NCI-H146 treated with DMSO at 0.1 percent for 48 hours (cell line): ENCODE results near the gene SIRT7.

ENCODE experiments used
- DNase-seq: peaks from one replicate; lab custom pipeline; 2025; ENCODE audit not compliant: unreplicated experiment; lab: John Stamatoyannopoulos, UW

SIRT7 gene, protein sequence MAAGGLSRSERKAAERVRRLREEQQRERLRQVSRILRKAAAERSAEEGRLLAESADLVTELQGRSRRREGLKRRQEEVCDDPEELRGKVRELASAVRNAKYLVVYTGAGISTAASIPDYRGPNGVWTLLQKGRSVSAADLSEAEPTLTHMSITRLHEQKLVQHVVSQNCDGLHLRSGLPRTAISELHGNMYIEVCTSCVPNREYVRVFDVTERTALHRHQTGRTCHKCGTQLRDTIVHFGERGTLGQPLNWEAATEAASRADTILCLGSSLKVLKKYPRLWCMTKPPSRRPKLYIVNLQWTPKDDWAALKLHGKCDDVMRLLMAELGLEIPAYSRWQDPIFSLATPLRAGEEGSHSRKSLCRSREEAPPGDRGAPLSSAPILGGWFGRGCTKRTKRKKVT

DNA sequence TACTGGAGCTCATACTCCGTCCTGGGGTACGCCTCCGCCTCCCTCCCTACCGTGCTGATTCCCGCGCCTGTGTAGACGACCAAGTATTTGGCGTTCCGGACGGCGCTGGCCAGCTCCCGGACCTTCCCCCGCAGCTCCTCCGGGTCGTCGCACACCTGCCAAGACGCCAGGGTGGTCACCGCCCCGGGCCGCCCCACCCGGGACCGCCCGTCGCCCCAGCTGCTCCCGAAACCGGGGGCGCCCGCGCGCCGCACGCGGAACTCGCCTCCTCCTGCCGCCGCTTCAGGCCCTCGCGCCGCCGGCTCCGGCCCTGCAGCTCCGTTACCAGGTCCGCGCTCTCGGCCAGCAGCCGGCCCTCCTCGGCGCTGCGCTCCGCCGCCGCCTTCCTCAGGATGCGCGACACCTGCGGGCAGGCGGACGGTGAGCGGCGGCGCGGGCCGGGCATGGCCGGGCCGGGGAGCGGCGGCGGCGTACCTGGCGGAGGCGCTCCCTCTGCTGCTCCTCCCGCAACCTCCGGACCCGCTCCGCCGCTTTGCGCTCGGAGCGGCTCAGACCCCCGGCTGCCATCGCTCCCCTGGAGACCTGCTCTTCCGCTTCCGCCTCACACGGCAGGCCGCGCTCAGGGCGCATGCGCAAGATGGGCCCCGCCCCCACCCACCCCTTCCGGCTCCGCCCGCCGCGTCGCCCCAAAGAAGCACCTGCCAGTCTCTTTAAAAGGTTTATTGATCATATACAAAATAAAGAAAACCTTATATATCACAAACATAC is at the start of gene SIRT7:
Gene SIRT7 (minus strand): TSS at position 612 of the 768 bp plus-strand sequence. CDS start 45 bp downstream, at position 567.
- peak; percentile 61 for DNase-seq

DNA sequence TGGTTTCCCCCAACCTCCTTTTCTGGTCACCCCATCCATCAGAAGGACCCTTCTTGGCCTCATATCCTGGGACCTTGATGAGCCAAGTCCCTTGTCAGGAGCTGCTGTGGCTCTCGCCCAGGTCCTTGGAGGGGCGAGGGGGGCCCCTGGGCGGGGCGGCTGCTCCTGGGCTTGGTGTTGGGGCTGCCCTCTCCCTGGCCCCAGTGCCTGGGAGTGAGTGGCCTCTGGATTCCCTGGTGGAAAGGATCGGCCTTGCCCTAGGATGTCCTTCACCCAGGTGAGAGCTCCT is 49.2 kb upstream of the SIRT7 start:
- no peak for DNase-seq

DNA sequence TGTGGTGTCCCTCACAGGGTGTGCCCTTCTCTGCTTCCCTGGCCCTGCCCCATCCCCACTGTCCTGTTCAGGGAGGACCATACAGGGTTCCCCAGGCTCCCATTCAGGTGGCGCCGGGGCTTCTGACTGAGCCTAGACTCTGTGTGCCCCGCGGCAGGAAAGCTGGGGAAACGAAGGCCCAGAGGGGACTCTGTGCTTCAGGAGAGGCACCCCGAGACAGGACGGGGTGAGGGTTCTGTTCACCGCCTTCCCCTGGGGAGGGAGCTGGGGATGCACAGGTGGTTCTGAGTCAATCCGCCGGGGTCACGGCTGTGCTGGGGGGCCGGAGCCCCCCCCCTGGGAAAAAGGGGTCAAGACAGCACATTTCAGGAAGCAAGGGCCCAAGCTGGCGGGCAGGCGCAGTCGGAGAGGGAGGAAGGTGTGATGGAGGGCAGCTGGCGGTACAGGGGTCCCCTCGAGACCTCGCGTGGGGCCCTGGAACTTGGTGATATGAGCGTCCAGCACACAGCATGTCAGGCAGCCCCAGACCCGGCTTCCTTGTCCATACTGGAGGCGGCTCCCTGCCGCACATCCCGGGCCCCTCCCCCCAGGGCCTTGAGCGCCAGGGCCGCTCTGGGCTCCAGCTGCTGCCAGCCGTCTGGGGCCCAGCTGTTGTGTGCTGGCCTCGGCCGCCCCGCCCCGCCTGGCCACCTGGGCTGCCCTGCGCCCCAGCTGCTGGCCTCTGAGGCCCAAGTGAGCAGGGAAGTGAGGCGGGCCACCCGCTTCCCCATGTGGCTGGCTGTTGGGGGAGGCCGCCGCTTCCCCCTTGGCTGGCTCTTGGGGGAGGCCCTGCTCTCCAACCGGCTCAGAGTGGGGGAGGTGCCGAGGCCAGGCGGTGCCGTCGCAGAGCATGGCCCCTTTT is 48.6 kb upstream of the SIRT7 start:
- DNase-seq = no peak

DNA sequence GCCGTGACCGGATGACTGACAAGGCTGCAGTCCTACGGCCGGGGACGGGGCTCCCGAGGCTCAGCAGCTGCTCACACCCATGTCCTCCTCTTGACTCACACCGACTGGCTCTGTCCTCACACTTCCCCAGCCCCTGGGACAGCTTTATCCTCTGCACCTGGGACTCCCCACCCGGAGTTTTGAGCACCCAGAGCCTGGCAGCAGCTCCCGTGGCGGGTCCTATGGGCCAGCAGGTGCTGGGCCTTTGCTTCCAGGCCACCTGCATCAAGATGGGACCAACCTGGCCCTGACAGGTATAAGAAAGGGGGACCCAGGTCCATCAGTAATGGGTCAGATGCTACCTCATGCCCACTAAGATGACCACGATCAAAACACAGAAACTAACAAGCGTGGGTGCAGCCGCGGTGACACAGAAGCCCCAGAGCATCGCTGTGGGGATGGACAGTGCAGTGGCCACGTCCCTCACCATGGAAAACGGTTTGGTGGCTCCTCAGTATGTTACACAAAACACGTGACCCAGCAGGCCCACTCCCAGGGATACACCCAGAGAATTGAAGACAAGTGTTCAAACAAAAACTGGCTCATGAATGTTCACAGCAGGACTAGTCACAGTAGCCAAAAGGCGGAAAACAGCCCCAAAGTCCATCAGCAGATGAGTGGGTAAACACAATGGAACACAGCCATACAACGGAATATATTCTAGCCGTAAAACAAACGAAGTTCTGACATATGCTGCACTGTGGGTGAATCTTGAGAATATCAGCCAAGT is 46.3 kb upstream of the SIRT7 start:
- DNase-seq = no peak

DNA sequence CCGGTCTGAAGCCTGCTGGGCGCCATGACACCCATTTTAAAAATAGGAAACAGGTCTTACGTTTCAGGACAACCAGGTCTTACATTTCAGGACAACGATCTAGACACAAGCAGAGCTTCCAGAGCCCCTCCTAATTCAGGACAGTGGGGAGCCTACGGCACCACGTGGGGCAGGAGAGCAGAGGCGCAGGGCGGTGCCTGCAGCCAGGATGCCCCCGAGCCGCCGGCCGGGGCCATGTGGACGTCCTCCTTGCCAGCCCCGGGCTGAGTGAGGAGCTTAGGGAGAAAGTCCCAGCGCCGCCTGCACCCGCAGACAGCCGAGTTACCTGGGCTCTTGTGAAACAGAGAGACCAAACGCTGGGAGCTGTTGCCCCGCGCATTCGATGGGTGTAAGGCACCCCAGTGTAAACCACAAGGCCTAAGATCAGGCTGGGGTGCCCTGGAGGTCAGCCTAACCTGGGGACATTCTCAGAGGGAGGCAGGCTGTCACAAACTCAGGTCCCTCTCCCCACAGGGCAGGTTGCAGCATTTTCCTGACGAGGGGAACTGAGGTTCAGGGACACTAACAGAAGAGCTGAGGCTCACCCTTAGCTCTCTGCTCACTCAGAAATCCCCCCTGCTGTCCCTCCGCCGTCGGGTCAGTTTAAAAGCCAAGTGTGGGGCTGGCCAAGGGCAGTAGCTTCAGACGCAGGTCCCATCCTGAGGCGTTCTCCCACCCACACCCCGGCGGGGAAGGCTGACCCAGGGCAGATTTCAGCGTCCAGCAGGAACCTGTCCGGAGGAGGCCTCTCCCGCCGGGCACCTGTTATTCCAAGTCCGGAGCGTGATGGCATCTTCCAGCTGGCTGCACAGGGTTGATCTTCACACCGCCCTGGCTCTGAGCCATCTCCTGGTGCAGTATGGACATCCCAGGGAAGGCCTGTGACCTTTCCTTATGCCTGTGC is 44.8 kb upstream of the SIRT7 start:
- no peak for DNase-seq

DNA sequence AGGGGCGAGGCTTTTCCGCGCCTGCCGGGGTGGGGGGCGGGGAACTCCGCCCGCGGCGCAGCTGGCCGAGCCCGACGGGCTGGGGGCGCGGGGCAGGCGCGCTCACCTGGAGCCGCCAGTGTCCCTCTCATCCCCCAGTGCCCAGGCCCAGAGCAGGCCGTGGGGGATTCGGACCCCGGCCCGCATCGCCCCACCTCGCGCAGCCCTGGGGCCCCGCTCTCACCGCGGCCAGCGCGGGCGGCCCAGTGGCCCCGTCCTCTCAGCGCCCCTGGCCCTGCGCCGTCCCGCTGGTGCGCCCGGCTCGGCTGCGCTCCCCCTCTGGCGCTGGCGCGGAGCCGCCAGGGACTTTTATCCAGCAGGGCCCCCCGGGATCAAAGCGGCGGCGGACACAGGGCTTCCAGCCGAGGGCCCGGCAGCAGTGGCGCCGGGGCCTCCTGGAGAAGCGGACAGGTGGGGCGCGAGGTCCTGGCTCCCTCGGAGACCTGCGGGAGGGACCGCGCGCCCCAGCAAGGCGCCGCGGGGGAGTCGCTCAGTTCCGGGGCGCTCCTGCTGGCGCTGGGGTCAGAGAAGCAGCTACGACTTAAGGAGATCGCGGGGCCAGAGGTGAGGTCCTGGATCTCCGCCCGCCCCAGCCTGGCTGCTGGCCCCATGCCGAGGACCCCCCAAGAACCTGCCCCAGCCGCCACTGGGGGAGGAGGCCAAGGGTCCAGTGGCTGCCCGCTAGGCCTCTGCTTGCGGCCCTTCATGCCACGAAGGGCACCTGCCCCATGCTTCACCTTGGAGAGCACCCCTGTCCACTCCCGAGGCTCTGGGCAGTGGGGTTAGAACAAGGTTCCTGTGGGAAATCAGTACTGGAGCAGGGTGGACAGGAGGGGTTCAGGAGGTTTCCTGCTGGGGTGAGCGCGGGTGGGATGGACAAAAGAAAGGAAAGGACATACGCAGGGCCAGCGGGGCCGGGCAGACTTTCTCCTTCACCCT is 43.8 kb upstream of the SIRT7 start:
- DNase-seq = no peak

DNA sequence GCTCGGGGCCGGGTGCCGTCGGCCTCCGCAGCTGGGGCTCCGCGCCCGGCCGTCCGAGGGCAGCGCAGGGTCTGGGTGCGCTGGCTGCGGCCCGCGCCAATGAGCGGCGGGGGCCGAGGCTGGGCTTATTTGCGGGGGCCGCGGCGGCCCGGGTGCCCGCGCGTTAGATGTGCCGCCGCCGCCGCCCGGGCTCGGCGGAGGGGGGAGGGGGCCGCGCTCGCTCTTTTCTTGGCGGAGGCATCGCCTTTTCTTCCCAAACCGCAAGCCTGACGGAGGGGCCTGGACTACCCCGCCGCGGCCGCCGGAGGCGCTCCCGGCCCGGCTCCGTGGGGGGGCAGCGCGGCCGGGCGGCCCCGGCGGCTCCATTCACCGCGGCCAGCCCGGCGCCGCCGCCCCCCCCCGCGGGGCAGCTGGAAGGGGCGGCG is 43.1 kb upstream of the SIRT7 start, which contains the start of gene NOTUM:
Gene NOTUM (minus strand): TSS at position 101 of the 425 bp plus-strand sequence. CDS start 278 bp downstream, outside the sequence.
- DNase-seq = no peak

DNA sequence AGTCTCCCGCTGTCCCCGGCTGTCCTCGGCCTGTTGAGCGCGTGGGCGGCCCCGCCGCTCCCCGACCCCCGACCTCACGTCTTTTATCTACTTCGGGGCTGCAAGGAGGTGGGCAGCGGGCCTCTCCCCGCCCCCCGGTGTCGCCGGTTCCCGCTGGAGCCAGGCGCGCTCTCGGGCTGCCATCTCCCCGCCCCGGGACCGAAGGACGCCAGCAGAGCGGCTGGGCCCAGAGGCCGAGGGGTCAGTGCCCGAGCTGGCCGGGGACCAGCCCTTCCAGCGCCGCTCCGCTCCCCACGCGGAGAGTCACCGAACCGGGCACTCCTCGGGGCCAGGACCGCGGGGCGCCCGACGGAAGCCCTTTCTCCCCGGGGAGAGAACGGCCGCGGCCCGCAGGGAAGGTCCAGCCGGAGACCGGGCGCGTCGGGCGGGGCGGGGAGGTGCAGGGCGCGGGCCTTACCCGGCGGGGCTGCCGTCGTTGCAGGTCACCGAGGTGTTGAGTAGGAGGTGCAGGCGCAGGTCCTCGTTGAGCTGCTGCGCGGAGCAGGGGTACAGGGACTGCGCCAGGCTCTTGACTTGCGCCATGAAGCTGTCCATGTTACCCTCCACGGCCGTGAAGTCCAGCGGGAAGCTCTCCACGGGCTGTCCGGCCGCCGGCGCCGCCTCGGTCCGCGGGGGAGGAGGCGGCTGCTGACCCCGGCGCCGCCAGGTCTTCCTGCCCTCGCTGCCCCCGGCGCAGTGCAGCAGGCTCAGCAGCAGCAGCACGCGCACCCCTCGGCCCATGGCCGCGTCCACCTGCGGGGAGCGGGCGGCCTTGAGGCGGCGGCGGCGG is 42.4 kb upstream of the SIRT7 start:
- no peak for DNase-seq

DNA sequence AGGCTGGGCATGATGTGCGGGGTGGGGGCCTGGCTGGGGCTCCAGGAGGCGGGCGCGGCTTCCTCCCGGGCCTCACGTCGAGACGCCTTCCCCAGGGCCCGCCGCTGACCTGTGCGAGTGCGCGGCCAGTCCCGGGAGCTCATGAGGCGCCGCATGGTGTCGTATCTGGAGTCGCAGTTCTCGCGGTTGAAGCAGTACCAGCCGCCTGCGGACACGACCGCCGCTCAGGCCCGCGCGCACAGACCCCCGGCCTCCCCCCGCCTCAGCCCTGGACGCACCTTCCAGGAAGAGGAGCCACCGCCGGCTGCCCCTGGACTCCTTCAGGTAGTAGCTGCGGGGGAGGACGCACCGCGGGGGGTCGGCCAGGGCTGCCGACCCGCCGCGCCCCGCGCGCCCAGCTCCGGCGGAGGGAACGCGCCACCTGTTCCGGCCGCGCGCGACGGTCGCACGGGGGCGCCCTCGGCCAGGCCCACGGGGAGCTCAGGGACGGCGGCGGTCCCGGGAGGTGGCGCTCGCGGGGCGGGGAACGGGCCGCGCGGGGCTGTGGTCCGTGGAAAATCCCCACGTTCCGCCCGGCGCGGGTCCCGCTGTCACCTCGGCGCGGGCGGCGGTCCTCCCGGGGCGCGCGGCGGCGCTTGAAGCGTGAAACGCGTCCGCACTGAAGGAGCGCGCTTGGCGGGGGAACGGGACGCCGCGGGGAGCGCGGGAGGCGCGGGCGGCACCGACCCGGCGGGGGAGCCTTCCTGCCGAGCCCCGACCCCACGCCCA is 41.6 kb upstream of the SIRT7 start:
- no peak for DNase-seq

DNA sequence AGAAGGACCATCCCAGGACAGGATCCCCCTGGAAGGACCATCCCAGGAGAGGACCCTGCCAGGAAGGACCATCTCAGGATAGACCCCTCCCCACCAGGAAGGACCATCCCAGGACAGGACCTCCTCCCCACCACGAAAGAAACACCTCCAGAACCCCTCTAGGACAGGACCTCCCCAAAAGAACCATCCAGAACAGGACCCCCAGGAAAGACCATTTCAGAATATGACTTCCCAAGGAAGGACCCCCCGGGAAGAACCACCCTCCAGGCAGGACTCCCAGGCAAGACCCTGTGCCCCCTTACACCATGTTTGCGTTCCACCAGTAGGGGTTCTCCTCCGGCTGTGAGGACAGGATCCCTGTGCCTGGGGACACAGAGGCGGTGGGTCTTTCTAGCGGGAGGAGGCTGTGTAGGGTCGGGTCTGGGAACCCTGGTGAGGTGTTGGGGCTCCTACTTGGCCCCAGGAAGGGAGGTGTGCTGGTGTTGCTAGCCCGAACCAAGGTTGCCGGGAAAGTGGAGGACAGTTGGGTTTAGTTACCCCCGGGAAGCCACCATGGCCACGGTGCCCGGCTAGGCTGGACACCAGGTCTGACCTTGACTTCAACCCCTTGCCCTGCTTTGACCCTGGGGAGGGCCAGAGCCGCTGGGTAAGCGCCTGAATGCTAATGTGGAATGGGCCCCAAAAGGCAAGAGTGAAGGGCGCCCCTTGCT is 40.8 kb upstream of the SIRT7 start:
- DNase-seq = no peak

DNA sequence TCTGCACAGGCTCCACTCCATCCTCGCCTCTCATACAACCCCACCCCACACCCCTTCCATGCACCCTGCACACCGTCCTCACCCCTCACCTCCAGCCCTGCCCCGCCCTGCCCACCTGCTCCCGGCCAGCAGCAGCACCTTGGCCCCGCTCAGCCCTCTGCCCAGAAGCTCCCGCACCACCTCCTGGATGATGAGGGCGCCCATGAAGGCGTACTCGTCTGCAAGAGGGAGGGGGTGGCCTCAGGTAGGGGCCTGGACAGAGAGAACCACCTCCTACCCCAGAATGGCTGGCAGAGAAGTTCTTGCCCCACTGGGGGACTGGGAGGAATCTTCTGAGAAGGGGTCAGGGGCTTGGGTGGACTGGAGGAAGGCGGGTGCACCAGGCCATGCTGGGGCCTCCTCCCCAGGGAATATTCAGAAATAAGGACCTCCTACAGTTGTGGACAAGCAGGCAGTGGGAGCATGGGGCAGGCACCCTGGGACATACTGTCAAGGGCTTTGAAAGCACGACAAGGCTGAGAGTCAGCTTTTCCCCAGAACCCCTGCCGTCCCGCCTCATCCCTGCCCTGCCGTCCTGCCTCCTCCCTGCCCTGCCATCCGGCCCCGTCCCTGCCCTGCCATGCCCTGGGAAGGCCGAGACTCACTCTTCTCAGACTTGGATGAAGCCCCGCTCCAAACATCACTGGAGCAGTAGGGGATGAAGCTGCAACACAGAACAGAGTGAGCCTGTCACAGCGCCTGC is 39.9 kb upstream of the SIRT7 start:
- DNase-seq = no peak

DNA sequence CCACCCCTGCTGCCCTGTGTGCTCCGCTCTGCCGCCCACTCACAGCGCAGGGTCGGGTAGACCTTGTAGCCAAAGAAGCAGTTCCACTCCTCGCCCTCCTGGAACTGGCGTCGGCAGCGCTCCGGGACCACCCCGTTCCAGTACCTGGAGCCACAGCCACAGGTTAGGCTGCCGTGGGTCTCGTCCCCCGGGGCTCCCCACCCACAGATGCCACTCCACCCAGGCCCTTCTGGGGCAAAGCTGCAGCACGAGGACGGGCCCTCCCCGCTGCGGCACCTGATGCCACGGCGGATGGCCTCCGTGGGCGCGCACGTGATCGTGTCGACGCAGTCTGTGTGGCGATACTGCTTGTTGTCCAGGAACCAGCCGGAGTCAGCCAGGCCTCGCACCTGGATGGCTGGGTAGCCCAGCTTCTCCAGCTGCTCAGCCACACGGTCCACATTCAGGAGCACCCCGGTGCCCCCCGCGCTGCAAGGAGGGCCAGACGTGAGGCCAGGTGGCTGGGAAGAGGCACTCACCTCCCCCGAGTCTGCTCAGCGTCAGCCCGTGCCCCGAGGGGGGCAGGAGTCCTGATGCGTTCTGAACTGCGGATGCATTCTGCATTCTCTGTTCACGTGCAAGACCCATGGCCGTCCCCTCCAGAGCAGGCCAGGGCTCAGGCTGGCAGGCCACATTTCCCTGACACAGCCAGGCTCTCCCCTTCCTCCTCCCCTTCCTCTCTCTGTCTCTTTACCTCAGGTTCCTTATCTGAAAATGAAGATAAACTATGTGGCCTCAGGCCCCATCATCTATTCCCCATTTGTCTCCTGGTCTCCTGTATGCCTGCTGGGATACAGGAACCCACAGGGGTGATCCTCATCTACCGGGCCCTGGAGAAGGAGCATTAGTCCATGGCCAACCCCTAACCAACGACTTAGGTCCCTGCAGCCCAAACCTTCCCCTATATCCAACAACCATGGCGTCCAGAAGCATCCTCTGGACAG is 38.9 kb upstream of the SIRT7 start:
- no peak for DNase-seq

DNA sequence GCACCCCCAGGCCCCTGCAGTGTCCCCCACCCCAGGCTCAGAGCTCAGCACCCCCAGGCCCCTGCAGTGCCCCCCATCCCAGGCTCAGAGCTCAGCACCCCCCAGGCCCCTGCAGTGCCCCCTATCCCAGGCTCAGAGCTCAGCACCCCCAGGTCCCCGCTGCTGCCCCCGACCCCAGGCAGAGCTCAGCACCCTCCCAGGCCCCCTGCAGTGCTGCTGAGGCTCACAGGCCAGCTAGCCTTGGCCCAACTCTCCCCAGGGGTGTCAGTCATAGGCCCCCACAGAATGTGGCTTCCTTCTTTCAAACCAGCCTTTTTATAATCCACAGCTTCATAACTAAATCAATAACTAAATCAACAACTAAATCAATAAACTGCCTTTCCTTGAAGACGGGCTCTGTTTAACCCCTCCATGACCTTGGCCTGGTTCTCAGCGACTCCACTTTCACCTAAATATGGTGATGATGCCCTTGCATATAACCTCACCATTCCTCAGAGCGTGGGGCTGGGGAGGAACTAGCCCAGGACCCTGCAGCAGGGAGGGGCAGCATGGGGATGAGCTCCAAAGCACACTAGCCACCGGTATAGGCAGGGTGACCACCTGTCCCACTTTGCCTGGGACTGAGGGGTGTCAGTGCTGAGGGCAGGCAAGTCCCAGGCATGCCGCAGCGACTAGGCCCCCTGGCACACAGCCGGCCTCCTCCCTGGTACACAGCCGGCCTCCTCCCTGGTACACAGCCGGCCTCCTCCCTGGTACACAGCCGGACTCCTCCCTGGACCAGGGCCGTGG is 38.0 kb upstream of the SIRT7 start:
- DNase-seq = no peak
